Esophagus muscularis mucosa (tissue), 3 donors: Measurements from ENCODE around the gene ZNF692.
A peak's percentile ranks its signal among the peaks of the same experiment; 100 is the strongest.

ENCODE experiments used
- CTCF ChIP-seq, 3 experiments: fragments of 200-600 bp in 2 of 3; fragments of 450-650 bp in 1 of 3; sonication (generic) in 2 of 3; IDR thresholded peaks; one replicate each; pipeline ENCODE4 v1.5.1; 2017 to 2019; ENCODE audit warnings: antibody characterized with exemption in 3 of 3, mild to moderate bottlenecking in 2 of 3, moderate library complexity in 1 of 3
- POLR2A ChIP-seq: fragments of 450-650 bp; IDR thresholded peaks from one replicate; pipeline ENCODE4 v1.6.1; 2017; ENCODE audit warnings: antibody characterized with exemption, moderate library complexity, mild to moderate bottlenecking, low read depth
- POLR2AphosphoS5 ChIP-seq, 2 donors: sonication (generic); formaldehyde crosslinking; IDR thresholded peaks; one replicate each; pipeline ENCODE4 v1.6.1; 2017; ENCODE audit warnings: antibody characterized with exemption in 2 of 2

DNA sequence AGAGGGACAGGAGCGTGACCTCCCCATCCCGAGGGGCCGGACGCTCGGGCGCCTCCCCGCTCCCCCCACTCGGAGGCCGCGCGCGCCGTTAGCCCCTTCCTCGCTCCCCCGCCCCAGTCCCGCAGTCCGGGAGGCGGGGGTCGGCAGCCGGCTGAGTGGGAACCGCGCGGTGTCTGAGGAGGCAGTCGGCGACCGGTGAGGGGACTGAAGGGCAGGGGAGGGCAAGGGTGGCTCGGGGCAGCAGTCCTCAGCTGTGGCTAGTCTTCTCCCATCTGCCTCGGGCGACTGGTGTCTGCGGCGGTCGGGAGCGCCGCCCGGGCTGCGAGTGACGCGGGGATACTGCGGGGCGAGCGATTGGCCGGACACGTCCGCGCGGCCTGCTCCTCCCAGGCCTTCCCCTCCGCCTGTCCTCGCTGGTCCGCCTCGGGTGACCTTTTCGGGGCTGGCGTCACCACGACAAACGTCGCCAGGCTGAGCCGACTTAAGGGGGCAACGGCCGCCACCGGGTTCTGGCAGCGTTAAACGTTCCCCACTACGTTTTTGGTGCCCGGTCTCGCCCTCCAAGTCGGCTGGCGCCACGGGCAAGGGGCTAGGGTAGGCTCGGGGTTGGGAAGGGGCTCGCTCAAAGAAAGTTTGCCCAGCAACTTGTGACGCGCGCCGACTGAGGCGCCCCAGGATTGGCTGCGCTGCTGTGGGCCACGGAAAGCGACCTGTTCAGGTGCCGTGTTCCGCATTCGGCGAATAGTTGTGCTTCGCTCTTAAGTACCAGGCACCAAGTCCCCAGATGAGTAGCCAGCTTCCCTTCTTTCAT lies 20.3 kb downstream of the ZNF692 start:
- TF ChIP-seq CTCF (IDR thresholded peaks at IDR 0.05) (no peak), POLR2AphosphoS5 (IDR thresholded peaks at IDR 0.05) (peak; percentile 59 to 96), POLR2A (peak; percentile 83)
